AG10803 (cell line): Measurements from ENCODE around the gene RICTOR.

Experiments used
- DNase-seq: peaks from one replicate; pipeline ENCODE4 v3.0.0; 2010; ENCODE audit warnings: low read depth
- H3K4me3 ChIP-seq: 2 replicates; pipeline ENCODE4 v1.5.1; 2011; ENCODE audit warnings: mild to moderate bottlenecking, low read length, control low read depth
- TF ChIP-seq, protein P1 (sequence below): conservative IDR thresholded peaks from 2 replicates; pipeline ENCODE4 v1.5.1; 2011; ENCODE audit warnings: mild to moderate bottlenecking, low read length, control low read depth, inconsistent platforms

RICTOR gene

DNA sequence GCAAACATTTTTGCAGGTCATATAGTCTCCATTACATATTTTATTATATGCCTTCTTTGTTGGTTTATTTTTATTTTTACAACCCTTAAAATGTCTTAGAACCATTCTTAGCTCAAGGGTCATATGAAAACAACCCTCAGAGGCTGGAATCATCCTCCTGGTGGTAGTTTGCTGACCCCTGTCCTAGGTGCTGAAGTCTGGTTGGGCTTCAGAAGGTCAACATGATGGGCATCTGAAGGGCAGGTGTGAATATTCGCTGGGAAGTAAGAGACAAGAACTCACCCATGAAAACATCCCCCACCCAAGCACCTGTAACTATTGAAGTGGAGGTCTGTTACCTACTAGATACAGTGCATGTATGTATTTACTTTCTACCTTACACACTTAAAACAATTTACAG, 153.0 kb downstream of the RICTOR start:
- DNase-seq = no peak
- TF ChIP-seq, protein P1, sequence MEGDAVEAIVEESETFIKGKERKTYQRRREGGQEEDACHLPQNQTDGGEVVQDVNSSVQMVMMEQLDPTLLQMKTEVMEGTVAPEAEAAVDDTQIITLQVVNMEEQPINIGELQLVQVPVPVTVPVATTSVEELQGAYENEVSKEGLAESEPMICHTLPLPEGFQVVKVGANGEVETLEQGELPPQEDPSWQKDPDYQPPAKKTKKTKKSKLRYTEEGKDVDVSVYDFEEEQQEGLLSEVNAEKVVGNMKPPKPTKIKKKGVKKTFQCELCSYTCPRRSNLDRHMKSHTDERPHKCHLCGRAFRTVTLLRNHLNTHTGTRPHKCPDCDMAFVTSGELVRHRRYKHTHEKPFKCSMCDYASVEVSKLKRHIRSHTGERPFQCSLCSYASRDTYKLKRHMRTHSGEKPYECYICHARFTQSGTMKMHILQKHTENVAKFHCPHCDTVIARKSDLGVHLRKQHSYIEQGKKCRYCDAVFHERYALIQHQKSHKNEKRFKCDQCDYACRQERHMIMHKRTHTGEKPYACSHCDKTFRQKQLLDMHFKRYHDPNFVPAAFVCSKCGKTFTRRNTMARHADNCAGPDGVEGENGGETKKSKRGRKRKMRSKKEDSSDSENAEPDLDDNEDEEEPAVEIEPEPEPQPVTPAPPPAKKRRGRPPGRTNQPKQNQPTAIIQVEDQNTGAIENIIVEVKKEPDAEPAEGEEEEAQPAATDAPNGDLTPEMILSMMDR = no peak; the same call in 1 of the 2 replicates
- no peak overlapping the region for H3K4me3 ChIP-seq

DNA sequence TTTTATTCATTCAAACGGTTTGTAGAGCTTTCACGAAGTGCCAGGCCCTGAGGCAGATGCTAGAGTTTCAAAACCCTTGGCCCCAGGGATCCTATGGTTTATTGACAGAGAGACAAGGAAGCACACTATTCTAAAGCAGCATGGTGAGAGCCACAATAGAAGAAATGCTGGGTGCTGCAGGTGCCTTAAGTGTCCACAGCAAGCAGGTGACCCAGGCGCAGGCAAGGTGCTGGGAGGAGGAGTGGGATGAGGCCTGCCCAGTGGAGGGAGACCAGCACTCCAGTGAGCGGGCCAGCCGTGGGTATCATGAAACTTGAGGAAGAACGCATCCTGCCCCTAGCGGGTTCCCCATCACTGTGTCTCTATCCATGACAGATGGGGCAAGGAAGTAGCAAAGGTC, 157.4 kb downstream of the RICTOR start:
- H3K4me3 ChIP-seq = no peak overlapping the region
- DNase-seq = no peak
- TF ChIP-seq, protein P1 = no peak

DNA sequence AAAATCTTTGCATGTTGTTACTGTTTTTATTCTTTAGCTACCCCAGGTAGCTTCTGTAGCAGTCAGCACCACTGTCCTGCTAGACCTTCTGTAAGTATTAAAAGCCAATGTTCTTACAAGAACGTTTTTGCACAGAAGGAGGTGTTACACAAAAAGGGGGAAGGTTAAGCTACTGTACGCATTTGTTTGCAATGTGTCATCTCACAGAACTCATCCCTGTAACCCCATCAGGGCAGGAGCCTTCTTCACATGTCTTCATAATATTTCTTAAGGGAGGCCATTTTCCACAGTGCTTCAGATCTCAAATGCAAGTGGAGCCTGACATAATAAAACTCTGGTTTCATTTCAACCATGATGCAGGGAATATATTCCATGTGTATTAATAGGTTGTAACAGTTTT, 160.5 kb downstream of the RICTOR start:
- TF ChIP-seq, protein P1 = no peak
- no peak overlapping the region for H3K4me3 ChIP-seq
- no peak for DNase-seq

DNA sequence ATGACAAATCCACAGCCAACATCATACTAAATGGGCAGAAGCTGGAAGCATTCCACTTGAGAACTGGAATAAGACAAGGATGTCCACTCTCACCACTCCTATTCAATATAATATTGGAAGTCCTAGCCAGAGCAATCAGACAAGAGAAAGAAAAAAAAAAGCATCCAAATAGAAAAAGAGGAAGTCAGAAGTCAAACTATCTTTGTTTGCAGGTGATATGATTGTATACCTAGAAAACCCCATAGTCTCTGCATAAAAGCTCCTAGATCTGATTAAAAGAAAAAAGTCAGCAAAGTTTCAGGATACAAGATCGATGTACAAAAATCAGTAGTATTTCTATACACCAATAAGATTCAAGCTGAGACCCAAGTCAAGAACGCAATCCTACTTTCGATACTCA, 162.3 kb downstream of the RICTOR start:
- TF ChIP-seq, protein P1 = no peak
- no peak for DNase-seq
- H3K4me3 ChIP-seq = no peak overlapping the region

DNA sequence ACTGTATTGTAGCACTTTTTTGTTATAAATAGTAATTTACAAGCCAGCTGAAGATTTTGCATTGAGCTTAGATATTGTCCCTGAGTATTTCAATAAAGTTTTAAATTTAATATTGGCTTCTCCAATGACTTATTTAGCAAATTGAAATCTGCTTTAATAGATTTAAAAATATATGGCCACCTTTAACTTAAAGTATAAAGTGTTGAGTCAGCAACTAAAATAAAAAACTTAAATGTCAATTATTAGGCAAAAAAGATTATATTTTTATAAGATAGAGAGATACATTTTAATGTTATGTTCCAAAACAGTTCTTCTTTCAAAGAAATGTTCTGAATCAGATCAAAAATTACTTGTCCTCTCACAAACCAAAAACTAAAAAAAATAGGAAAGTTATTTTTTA, 167.7 kb downstream of the RICTOR start:
- no peak for DNase-seq
- TF ChIP-seq, protein P1 = no peak
- no peak overlapping the region for H3K4me3 ChIP-seq

DNA sequence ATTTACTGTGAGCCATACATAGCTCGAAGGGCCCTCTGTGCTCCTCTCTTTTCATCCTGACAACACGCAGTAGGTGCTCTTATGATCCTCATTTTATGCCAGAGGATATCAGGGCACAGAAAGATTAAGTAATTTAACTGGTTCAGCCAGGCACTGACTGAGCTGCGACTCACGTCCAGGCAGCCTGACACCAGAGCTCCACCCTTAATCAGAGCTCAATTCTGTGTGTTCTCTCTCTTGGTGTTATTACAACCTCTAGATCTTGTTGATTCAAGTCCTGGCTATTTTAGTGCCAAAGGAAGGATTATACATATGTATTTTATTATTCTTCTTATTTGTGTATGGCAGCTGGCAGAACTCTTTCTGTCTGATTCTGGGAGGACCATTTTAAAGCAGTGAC, 168.7 kb downstream of the RICTOR start:
- no peak for DNase-seq

DNA sequence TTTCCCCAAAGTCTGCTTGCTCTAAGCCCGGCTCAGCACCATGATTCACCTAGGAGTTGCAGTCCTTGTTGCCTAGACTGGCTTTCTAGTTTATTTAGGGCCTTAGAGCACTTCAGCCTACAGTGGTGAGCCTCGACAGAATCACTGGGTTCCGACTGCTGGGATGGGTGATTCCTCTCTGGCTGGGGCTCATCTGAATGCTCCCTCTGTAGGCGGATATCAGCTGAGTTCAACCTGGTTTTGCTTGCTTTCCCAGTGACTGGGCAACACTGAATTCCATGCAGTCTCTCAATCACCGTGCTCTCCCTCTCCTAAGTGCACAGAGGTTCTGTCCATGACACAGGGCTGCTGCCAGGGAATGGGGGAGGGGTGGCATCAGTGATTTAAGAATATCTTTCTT, 174.3 kb downstream of the RICTOR start:
- no peak for DNase-seq
- TF ChIP-seq, protein P1 = no peak
- H3K4me3 ChIP-seq = no peak overlapping the region

More for the DNA sequence above, 168.7 kb downstream of the RICTOR start:
- H3K4me3 ChIP-seq = no peak overlapping the region
- TF ChIP-seq, protein P1 = no peak
